Lower leg skin (tissue), 3 donors: ENCODE data around the gene DHRS11.

Experiments
- CTCF ChIP-seq, 3 donors: fragments of 450-650 bp; IDR thresholded peaks; one replicate each; pipeline ENCODE4 v1.5.1; 2016; ENCODE audit warnings: antibody characterized with exemption in 3 of 3, mild to moderate bottlenecking in 3 of 3, moderate library complexity in 2 of 3
- POLR2A ChIP-seq, 2 donors: fragments of 450-650 bp; IDR thresholded peaks; one replicate each; pipeline ENCODE4 v1.6.1; 2016 to 2017; ENCODE audit warnings: antibody characterized with exemption in 2 of 2, mild to moderate bottlenecking in 1 of 2, moderate library complexity in 1 of 2

- no peak for TF ChIP-seq POLR2A (IDR thresholded peaks at IDR 0.05)
- TF ChIP-seq CTCF (IDR thresholded peaks at IDR 0.05), result no peak
Measured at GRCh38 chr17:36609498-36609862, 17.8 kb downstream of the DHRS11 start.
